CD4-positive, alpha-beta memory T cell (primary cell): Measurements from ENCODE around the gene ZDHHC14. TPM values are rescaled to one million over a fixed set of nuclear protein-coding genes. Genes with fewer than 3 reads are reported as not detected.
A peak's percentile ranks its signal among the peaks of the same experiment; 100 is the strongest.
"Not testable (repeated sequence)": the region's sequence is repeated elsewhere in the genome, so short reads cannot be mapped to it uniquely, and the experiment has no call there.

Experiments used
- CTCF ChIA-PET: fragments of 350-600 bp; sonication (Branson Sonifier 250); formaldehyde crosslinking; loops from one replicate; lab custom pipeline; 2021; ENCODE audit warnings: inconsistent platforms; ENCODE audit not compliant: partially characterized antibody; lab: Charles Lee
- POLR2A ChIA-PET: fragments of 350-600 bp; sonication (Branson Sonifier 250); formaldehyde crosslinking; loops from one replicate; lab custom pipeline; 2021; ENCODE audit not compliant: partially characterized antibody; lab: Charles Lee
- DNase-seq, 5 donors: peaks; one replicate each; pipeline versions ENCODE4 v3.0.0 to v3.0.0-alpha.2; 2020 to 2022; ENCODE audit warnings: mixed read lengths in 1 of 5
- H3K27ac ChIP-seq: one replicate; pipeline ENCODE4 v1.7.0; 2013; ENCODE audit warnings: low read depth, low read length
- H3K27me3 ChIP-seq: 2 replicates; pipeline ENCODE4 v1.7.0; 2013; ENCODE audit warnings: mild to moderate bottlenecking, low read length, moderate library complexity; ENCODE audit not compliant: insufficient read depth
- H3K36me3 ChIP-seq: 2 replicates; pipeline ENCODE4 v1.7.0; 2013; ENCODE audit warnings: mild to moderate bottlenecking, low read length, moderate library complexity; ENCODE audit not compliant: insufficient read depth
- H3K4me1 ChIP-seq: 2 replicates; pipeline ENCODE4 v1.7.0; 2013; ENCODE audit warnings: mild to moderate bottlenecking, low read length, moderate library complexity; ENCODE audit not compliant: insufficient read depth
- H3K4me3 ChIP-seq, 2 donors: one replicate each; pipeline ENCODE4 v1.7.0; 2013; ENCODE audit warnings: low read length in 2 of 2, mild to moderate bottlenecking in 1 of 2
- H3K9me3 ChIP-seq, 2 donors: one replicate each; pipeline ENCODE4 v1.7.0; 2013; ENCODE audit warnings: low read length in 2 of 2, control low read depth in 1 of 2; ENCODE audit not compliant: control insufficient read depth in 1 of 2
- H3K27ac Mint-ChIP-seq, 7 donors: one replicate each; pipeline ENCODE4 v1.8.0; 2020 to 2021; ENCODE audit warnings: mixed read lengths in 7 of 7, mild to moderate bottlenecking in 6 of 7, inconsistent platforms in 3 of 7, moderate library complexity in 3 of 7
- H3K27me3 Mint-ChIP-seq, 2 donors: one replicate each; pipeline ENCODE4 v1.8.0; 2020 to 2021; ENCODE audit warnings: mixed read lengths in 2 of 2
- H3K36me3 Mint-ChIP-seq, 2 donors: one replicate each; pipeline ENCODE4 v1.8.0; 2020 to 2021; ENCODE audit warnings: mixed read lengths in 2 of 2, inconsistent platforms in 1 of 2, mild to moderate bottlenecking in 1 of 2
- H3K4me1 Mint-ChIP-seq, 4 donors: one replicate each; pipeline ENCODE4 v1.8.0; 2020 to 2021; ENCODE audit warnings: mixed read lengths in 4 of 4, mild to moderate bottlenecking in 1 of 4
- H3K4me3 Mint-ChIP-seq, 8 donors: one replicate each; pipeline ENCODE4 v1.8.0; 2020 to 2021; ENCODE audit warnings: mixed read lengths in 8 of 8, mild to moderate bottlenecking in 7 of 8, moderate library complexity in 6 of 8, inconsistent platforms in 3 of 8
- H3K9me3 Mint-ChIP-seq, 8 donors: one replicate each; pipeline ENCODE4 v1.8.0; 2020 to 2021; ENCODE audit warnings: mixed read lengths in 8 of 8, mild to moderate bottlenecking in 5 of 8, inconsistent platforms in 3 of 8, moderate library complexity in 1 of 8
- intact Hi-C: fragments of 100-400 bp; cut with micrococcal nuclease; formaldehyde crosslinking; loops from one replicate; pipeline ENCODE4 v1.15.1; 2023
- polyA plus RNA-seq, 2 donors: library from polyadenylated mRNA; unstranded; fragments of 300-500 nt; fragmentation: Illumina TruSeq; gene quantifications; one replicate each; pipeline ENCODE4 v1.2.3, GENCODE V29; 2021
- total RNA-seq, 2 experiments: library from RNA; stranded (reverse); gene quantifications; one replicate each; pipeline ENCODE4 v1.2.3, GENCODE V29; 2021

Gene ZDHHC14
- total RNA-seq (1 to 10 TPM; 1.7 TPM), polyA plus RNA-seq (1 to 10 TPM; 1.5 to 1.9 TPM)

DNA sequence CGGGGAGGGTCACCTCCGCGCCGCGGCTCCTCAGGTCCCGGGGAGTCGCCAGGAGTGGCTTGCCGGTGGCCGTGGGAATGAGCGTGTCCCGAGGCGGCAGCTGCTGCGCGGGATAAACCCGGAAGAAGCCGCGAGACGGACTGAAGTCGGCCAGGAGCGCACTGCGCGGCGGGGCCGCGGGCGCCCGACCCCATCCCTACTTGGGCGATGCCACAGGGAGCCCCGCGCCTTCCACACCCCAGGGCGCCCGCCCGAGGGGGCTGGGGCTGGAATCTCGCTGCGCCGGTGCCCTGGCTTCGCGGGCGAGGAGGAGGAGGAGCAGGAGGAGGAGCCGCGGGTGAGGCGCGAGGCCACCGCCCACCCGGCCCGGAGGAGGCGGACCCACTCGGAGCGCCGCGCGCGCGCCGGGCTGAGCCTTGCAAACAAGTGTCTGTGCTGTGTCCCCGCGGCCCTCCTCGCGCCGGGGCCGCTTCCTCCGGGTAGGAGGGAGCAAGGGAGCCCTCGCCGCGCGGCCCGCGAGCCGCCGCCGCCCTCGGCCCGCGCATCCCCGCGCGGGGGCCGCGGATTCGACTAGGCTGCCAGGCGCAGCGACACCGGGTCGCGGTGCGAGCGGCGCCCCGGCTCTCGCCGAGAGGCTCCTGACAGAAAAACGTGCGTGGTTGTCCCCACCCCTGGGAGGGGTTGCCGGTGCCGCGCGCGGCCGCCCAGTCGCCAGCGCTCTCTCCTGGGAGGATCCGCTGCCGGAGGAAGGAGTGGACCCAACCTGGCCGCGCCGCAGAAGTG, at the start of gene ZDHHC14:
Gene ZDHHC14 (plus strand): TSS at position 412 of the 783 bp plus-strand sequence.
- peak within 1 kb of the TSS; percentile 66 for H3K27ac ChIP-seq
- Mint-ChIP-seq H3K36me3 (peaks cover 0 to 2% of the 10 kb centered on the region in 2 donors), H3K9me3 (no peaks in the 10 kb centered on the region), H3K4me3 (peak within 1 kb of the TSS; percentile 87 to 93 (median 90)), H3K27me3 (peaks cover 0 to 3% of the 10 kb centered on the region in 2 donors), H3K27ac (peak within 1 kb of the TSS; percentile 84 to 90 (median 88)), H3K4me1 (peaks cover 14 to 20% (median 16%) of the 10 kb centered on the region in 4 donors)
- peak; percentile 87 to 91 (median 89) for DNase-seq
- POLR2A ChIA-PET = interaction anchor here (1.0 to 3.7 kb wide), 10 partner anchors 10 to 695 kb away, joined by 3 to 60 read pairs (median 4); partner anchors contain the start of gene TMEM242
- no peaks in the 10 kb centered on the region for H3K27me3 ChIP-seq
- CTCF ChIA-PET = no interaction called here
- no peaks in the 10 kb centered on the region for H3K36me3 ChIP-seq
- peak within 1 kb of the TSS; percentile 76 to 83 for H3K4me3 ChIP-seq
- intact Hi-C loops = loop anchor here (1.0 to 10.0 kb wide), 9 partner anchors 12 to 1486 kb away; partner anchors contain the start of genes SNX9, SYNJ2 and TMEM242
- no peaks in the 10 kb centered on the region for H3K9me3 ChIP-seq
- peaks cover 15% of the 10 kb centered on the region for H3K4me1 ChIP-seq

DNA sequence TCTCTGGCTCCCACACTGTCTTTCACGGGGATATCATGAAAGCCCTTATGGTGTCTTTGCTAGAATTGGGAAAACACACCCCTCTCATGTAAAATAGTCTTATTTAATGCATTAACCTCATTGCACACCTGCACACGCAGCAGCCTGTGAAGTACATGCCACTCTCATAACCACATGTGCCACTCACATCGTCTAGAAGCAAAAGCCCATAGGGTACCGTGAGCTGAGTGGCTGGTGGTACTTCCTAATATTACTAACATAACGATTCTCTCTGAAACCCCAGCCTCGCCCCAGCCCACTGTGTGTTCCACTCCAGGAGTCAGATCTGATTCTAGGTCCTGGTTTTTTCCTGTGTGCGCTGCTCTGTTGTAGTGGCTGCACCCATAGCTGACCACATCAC, 48.2 kb upstream of the ZDHHC14 start:
- Mint-ChIP-seq H3K4me3 (no peak overlapping the region), H3K4me1 (peaks cover 0 to 1% (median 0%) of the 10 kb centered on the region in 4 donors), H3K27me3 (peaks cover 21 to 42% of the 10 kb centered on the region in 2 donors), H3K27ac (no peak overlapping the region), H3K36me3 (no peaks in the 10 kb centered on the region), H3K9me3 (no peaks in the 10 kb centered on the region)
- H3K27ac ChIP-seq = no peak overlapping the region
- H3K27me3 ChIP-seq = no peaks in the 10 kb centered on the region
- POLR2A ChIA-PET = no interaction called here
- CTCF ChIA-PET = interaction anchor here (0.9 to 4.3 kb wide), 4 partner anchors 8 to 299 kb away, joined by 3 to 32 read pairs (median 6); partner anchors contain the start of gene TMEM242
- H3K4me3 ChIP-seq = no peak overlapping the region
- no peaks in the 10 kb centered on the region for H3K9me3 ChIP-seq
- intact Hi-C loops = no loop called here
- DNase-seq = no peak
- H3K36me3 ChIP-seq = no peaks in the 10 kb centered on the region
- no peaks in the 10 kb centered on the region for H3K4me1 ChIP-seq

DNA sequence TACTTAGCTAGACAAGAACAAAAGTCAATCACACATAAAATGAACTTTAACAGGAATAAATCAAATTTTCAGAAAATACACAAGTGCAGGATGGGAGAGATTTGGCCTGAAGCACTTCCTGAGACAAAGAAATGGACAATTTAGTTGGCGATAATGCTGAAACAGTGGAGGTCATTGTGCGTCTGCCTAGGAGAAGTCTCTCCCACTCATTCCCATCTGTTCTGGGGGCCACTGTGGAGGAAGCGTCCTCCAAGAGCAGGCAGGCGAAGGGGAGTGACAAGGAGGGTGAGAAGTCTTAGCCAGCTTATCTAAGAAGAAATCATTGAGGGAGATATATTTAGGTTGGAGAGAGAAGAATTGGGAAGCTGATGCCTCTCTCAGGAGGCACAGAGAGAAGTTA, 47.5 kb upstream of the ZDHHC14 start:
- Mint-ChIP-seq H3K4me1 (peaks cover 0 to 1% (median 0%) of the 10 kb centered on the region in 4 donors), H3K9me3 (no peaks in the 10 kb centered on the region), H3K27me3 (peaks cover 18 to 38% of the 10 kb centered on the region in 2 donors), H3K36me3 (no peaks in the 10 kb centered on the region), H3K27ac (no peak overlapping the region), H3K4me3 (no peak overlapping the region)
- CTCF ChIA-PET = interaction anchor here (0.9 to 4.3 kb wide), 5 partner anchors 9 to 299 kb away, joined by 3 to 32 read pairs (median 3); partner anchors contain the start of gene TMEM242
- no peak overlapping the region for H3K27ac ChIP-seq
- POLR2A ChIA-PET = no interaction called here
- H3K4me1 ChIP-seq = no peaks in the 10 kb centered on the region
- no peak for DNase-seq
- H3K4me3 ChIP-seq = no peak overlapping the region
- no peaks in the 10 kb centered on the region for H3K36me3 ChIP-seq
- H3K9me3 ChIP-seq = no peaks in the 10 kb centered on the region
- intact Hi-C loops = no loop called here
- H3K27me3 ChIP-seq = no peaks in the 10 kb centered on the region

DNA sequence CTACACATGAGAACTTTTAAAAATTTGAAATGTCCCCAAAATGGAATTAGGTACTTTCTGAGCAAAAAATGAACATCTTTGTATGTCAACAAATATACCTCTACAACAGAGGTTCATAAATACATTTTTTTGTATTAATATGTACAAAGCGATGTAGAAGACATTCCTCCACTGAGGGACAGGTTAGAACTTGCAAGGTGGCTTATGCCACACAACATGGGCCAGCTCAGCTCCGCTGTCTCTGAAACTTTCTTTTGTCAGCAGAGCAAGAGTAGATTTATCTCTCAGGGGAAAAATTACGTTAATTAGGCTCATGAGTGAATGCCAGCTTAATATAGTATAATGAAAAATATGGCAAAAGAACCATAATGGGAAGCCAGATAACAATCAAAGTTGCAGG, 47.0 kb upstream of the ZDHHC14 start:
- Mint-ChIP-seq H3K27me3 (peaks cover 18 to 38% of the 10 kb centered on the region in 2 donors), H3K4me3 (no peak overlapping the region), H3K27ac (no peak overlapping the region)

DNA sequence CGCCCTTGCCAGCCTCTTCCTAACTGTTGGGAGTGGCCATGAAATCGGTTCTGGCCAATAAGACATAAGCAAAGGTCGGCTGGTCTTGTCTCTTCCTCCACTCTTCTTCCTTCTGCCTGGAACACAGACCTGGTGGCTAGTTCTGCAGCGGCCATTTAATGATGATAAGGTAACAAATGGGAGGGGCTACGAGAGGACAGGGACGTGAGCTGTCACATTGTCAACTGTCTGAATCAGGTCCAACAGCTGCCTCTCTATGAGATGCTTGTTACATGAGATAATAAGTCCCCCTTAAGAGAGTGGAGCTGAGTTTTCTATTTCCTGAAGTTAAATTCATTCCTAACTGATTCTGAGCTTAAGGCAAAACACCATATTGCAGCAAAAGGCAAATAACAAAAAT, 45.2 kb upstream of the ZDHHC14 start:
- no peak for DNase-seq
- Histone ChIP-seq H3K36me3 (no peaks in the 10 kb centered on the region), H3K27me3 (no peaks in the 10 kb centered on the region), H3K4me1 (no peaks in the 10 kb centered on the region), H3K9me3 (no peaks in the 10 kb centered on the region), H3K27ac (no peak overlapping the region), H3K4me3 (no peak overlapping the region)
- Mint-ChIP-seq H3K27ac (no peak overlapping the region), H3K36me3 (no peaks in the 10 kb centered on the region), H3K27me3 (peaks cover 26 to 39% of the 10 kb centered on the region in 2 donors), H3K4me3 (no peak overlapping the region), H3K4me1 (peaks cover 0 to 1% (median 0%) of the 10 kb centered on the region in 4 donors), H3K9me3 (no peaks in the 10 kb centered on the region)
- intact Hi-C loops = loop anchor here (1.0 kb wide), 1 partner anchor 22 kb away; no protein-coding TSS in a partner anchor
- CTCF ChIA-PET = interaction anchor here (1.4 to 4.3 kb wide), 4 partner anchors 11 to 48 kb away, joined by 3 to 32 read pairs (median 12); partner anchors contain the start of gene TMEM242
- POLR2A ChIA-PET = interaction anchor here (1.4 kb wide), 1 partner anchor 12 kb away, joined by 3 read pairs; no protein-coding TSS in a partner anchor

More for the DNA sequence above, 47.0 kb upstream of the ZDHHC14 start:
- POLR2A ChIA-PET = no interaction called here
- intact Hi-C loops = no loop called here
- Histone ChIP-seq H3K4me1 (no peaks in the 10 kb centered on the region), H3K27me3 (no peaks in the 10 kb centered on the region), H3K9me3 (no peaks in the 10 kb centered on the region), H3K27ac (no peak overlapping the region), H3K4me3 (no peak overlapping the region), H3K36me3 (no peaks in the 10 kb centered on the region)
- no peak for DNase-seq
- no peaks in the 10 kb centered on the region for H3K36me3 Mint-ChIP-seq
- H3K9me3 Mint-ChIP-seq = no peaks in the 10 kb centered on the region
- peaks cover 0 to 1% (median 0%) of the 10 kb centered on the region in 4 donors for H3K4me1 Mint-ChIP-seq
- CTCF ChIA-PET = interaction anchor here (0.6 to 4.3 kb wide), 7 partner anchors 9 to 1892 kb away, joined by 3 to 32 read pairs (median 3); partner anchors contain the start of gene TMEM242

DNA sequence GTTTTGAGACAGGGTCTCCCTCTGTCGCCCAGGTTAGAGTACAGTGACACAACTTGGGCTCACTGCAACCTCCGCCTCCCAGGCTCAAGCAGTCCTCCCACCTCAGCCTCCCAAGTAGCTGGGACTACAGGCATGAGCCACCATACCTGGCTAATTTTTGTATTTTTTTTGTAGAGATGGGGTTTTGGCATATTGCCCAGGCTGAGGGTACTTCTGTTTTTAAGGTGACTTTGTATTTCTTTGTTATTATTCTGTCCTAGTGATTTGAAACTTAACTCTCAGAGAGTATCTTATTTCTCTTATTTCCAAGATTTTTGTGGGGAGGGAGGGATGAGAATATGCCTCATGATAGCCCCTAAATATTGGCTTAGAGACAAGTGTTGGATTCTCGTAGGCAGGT, 43.7 kb upstream of the ZDHHC14 start:
- H3K4me3 ChIP-seq, H3K36me3 ChIP-seq, H3K4me1 ChIP-seq, H3K27ac ChIP-seq, H3K4me1 Mint-ChIP-seq, intact Hi-C loops, H3K36me3 Mint-ChIP-seq, H3K27me3 ChIP-seq, H3K9me3 ChIP-seq, H3K27ac Mint-ChIP-seq, DNase-seq, H3K4me3 Mint-ChIP-seq, H3K9me3 Mint-ChIP-seq: not testable (repeated sequence)
- POLR2A ChIA-PET = interaction anchor here (1.2 kb wide), 1 partner anchor 14 kb away, joined by 5 read pairs; the partner anchor contains the start of gene TMEM242
- peaks cover 32 to 41% of the 10 kb centered on the region in 2 donors for H3K27me3 Mint-ChIP-seq
- CTCF ChIA-PET = interaction anchor here (1.5 to 4.3 kb wide), 2 partner anchors 13 to 42 kb away, joined by 3 to 32 read pairs; partner anchors contain the start of gene TMEM242

DNA sequence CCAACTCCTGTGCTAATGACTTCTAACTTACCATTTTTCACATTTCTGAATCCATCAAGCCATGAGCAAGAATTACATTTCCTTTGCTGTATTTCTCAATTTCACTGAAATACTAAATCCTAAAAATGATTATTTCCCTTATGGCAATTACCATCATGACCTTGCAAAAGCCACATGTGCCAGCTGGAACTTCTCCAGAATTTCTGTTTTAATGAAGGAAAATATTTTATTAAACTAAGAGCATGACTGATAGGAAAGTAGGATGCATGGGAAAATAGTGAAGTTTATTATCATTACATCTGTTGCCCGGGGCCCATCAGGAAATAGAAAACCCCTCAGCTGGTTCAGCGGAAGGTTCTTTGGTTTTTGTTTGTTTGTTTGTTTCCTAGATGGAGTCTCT, 43.2 kb upstream of the ZDHHC14 start:
- POLR2A ChIA-PET = no interaction called here
- Histone ChIP-seq H3K4me1 (no peaks in the 10 kb centered on the region), H3K36me3 (no peaks in the 10 kb centered on the region), H3K4me3 (no peak overlapping the region), H3K27ac (no peak overlapping the region), H3K27me3 (no peaks in the 10 kb centered on the region), H3K9me3 (no peaks in the 10 kb centered on the region)
- intact Hi-C loops = no loop called here
- DNase-seq = no peak
- H3K4me3 Mint-ChIP-seq = no peak overlapping the region
- CTCF ChIA-PET = interaction anchor here (1.5 kb wide), 1 partner anchor 42 kb away, joined by 3 read pairs; no protein-coding TSS in a partner anchor
- no peaks in the 10 kb centered on the region for H3K36me3 Mint-ChIP-seq
- H3K9me3 Mint-ChIP-seq = peaks cover 0 to 1% (median 0%) of the 10 kb centered on the region in 8 donors
- H3K4me1 Mint-ChIP-seq = peaks cover 0 to 1% (median 0%) of the 10 kb centered on the region in 4 donors
- no peak overlapping the region for H3K27ac Mint-ChIP-seq
- H3K27me3 Mint-ChIP-seq = peaks cover 30 to 36% of the 10 kb centered on the region in 2 donors
